Smooth muscle cell of the brain vasculature (primary cell): Measurements from ENCODE around the gene SERP2.
"Not testable (repeated sequence)": the region's sequence is repeated elsewhere in the genome, so short reads cannot be mapped to it uniquely, and the experiment has no call there.

Source experiments
- DNase-seq: peaks from one replicate; pipeline ENCODE4 v3.0.0-alpha.2; 2012; ENCODE audit warnings: low read depth, low spot score

Gene SERP2

DNA sequence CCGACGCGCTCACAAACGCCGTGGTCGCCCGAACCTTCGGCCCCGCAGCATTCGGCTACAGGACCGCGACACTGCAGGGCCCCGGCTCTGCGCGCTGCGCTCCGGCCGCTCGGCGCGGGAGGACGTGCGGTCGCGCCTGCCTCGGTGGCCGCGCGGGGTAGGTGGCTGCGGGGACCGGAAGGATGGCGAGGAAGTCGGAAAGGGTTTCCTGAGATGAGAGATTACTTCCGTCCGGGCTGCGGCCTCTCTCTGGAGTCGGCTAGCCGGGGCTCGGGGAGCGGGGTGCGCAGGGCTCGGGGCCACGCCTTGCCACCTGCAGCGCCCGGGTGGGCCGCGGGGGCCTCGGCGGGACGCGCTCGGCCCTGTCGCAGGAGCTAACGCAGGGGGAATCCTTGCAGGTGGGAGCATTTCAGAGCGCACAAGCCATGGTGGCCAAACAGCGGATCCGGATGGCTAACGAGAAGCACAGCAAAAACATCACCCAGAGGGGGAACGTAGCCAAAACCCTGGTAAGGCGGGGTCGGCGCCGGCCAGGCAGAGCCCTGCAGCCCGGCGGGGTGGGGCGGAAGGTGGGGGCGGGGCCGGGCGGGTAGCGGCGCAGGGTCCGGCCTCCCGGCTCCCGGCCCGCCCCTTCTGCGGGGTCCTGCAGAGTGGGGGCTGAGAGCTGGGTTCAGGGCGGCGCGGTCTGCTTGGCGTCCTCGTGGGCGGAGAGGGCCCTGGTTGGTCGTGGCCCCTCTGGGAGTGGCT is at the start of gene SERP2:
TSS of gene SERP2 (plus strand) at position 224 of the 747 bp plus-strand sequence. CDS start at position 426, 202 bp downstream.
- no peak for DNase-seq

DNA sequence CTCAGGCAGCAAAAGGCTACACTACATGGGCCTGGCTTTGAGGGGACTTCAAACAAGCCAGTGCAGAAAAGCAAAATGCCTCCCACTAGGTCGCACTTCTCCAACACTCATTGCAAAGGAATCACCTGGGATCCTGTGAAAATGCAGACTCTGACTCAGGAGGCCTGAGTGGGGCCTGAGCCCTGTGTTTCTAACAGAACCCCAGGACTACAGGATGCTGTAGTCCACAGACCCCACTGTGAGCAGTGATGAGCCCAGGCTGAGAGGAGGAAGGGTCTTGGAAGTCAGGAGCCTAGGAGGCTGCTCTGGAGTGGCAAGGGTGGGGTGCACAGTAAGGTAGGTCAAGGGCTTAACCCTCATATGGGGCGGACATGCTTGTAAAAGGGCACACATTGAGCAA is 46.7 kb upstream of the SERP2 start:
- DNase-seq: no peak

DNA sequence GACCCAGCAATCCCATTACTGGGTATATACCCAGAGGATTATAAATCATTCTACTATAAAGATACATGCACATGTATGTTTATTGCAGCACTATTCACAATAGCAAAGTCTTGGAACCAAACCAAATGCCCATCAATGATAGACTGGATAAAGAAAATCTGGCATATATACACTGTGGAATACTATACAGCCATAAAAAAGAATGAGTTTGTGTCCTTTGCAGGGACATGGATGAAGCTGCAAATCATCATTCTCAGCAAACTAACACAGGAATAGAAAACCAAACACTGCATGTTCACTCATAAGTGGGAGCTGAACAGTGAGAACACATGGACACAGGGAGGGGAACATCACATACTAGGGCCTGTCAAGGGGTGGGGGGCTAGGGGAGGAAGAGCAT is 44.6 kb upstream of the SERP2 start:
- not testable (repeated sequence) for DNase-seq

DNA sequence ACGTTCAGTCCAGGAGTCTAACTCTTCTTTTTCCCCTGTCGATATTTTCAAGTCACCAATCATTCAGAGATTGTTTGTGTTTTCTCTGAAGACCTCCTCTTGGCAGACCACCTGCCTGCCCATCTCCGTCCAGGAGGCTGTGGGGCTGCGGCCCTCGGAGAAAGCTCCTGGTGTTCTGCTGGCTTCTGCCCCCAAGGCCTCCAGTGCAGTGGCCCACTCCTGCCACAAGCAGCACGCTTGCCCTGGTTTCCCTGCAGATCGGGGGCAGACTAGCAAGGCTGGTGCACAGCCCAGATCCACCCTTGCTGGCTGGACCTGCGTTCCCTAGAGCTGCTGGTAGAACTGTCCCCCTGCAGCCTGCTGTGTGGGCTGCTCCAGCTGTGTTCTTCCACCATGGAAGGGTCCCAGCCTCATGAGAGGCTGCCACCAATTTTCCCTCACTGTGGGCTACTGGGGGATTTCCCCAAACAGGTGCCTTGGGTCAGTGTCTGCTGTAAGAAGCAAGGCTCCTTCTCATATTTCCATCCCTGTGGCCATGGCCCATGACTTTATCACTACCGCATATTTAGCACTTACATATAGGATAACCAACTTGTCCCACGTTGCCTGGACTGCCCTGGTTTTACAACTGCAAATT is 43.6 kb upstream of the SERP2 start:
- no peak for DNase-seq

DNA sequence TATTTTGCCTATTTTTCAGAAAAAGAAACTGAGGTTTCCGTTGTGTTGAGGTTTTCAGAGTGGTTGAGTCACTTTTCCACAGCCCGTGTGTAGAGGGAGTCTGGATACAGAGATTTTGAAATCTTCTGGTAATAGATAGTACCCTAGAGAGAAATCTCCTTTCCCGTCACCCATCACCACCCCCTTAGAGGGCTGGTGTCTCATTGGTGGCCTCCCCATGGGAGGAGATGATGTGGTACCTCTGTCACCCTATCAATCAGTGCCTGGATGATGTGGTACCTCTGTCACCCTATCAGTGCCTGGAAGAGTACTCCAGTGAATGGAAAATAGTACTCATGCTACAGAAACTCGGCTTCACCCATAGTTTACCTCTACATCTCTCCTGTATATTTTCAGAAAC is 42.2 kb upstream of the SERP2 start:
- no peak for DNase-seq

DNA sequence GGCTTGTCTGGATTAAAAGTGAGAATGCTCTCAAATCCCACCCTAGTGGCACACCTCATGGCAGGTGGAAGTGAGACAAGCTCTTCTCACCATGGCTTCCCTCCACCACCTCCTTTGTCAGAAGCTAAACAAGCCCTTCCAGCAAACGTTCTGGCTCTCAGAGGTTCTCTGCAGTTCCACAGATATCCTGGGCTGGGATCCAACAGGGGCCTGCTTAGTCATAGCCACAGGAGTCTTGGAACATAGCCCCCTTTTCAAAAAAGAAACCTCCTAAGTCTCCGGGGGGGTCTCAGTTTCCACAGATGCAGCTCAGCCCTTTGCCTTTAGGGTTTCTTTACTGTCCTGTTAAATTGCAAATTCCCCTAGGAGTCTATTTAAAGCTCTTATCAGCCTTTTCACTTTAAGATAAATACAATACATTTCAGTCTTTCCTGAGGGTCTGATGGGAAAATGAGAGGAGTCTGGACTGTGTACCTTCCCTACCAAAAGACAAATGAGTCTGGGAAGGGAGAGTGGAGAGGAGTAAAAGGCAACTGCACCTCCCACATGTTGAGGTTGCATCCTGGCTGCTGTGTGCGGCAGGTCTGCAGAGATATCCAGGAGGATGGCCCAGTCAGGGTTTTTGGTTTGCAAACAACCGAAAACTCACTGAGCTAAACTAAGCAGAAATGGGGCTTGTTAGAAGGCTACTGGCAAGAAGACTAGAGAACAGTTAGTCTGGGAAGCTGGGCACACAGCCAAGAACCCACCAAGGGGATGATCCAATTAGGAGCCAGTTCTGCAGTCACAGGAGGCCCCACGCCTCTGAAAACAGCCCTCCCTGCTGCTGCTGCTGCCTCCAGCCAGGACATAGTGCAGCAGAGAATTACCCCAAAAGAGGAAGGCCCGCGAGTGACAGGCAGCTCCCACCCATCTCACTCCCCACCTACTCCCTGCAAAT is 41.4 kb upstream of the SERP2 start:
- DNase-seq: peak; percentile 96

DNA sequence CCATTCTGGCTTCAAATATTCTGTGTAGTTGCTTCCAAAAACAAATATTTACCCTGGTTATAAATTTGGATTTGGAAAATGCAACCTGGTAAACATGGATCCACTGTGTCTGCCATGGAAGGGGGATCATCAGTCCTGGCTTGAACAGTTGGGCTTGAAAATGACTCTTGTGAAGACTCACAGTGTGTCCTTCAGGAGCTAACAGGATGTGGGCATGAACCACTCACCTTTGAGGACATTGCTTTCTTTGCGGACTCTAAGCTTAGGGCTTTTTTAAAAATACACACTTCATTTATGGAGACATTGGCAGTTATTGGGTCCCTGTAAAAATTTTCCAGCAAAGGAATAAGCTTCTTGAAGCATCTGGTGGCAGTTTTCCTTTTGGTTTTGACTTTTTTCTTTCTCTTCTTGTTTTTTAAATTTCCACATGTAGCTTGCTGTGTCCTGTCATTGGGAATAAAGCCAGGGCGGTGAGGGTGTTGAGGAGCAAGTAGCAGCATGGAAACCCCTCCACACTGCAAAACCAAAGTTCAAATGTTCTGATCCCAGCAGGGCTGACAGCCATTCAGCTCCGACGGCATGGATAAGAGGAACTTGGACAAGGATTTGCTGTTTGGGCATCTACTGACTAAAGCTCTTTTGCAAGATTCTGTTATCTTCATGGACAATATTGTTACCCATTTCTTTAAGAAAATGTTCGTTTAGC is 39.5 kb upstream of the SERP2 start:
- no peak for DNase-seq

DNA sequence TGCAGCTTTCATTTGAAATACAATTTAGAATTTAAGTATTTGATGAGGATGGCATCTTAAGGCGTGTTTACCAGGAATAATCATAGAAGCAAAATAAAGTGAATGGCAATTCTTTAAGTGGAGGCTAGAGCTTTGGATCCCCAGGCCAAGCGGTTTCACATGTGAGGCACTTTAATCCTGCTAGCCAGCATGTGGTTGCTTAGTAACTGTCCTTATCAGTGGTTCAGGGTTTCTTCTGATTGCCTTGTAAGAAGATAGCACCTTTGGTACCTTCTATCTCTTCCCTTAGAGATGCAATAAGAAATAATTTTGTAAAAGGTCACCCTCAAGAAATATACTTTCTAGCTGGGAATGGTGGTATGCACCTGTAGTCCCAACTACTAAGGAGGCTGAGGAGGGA is 38.9 kb upstream of the SERP2 start:
- DNase-seq: no peak

DNA sequence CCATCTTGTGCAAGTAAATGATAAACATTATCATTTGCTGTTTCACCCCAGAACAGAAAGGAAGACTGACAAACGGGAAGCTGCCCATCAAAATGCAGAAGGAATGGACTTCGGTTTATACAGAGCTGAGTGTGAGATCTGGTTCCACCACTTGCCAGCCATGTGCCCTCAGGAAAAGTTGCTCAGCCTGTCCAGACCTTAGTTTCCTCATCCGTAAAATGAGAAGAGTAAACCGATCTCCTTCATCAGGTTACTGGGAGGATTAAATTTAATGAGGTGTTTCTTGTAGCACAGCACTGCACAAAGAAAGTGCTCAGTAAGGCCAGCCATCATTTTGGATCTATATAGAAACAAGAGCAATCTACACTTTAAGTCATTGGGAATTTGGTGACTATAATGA is 36.7 kb upstream of the SERP2 start:
- DNase-seq: no peak

DNA sequence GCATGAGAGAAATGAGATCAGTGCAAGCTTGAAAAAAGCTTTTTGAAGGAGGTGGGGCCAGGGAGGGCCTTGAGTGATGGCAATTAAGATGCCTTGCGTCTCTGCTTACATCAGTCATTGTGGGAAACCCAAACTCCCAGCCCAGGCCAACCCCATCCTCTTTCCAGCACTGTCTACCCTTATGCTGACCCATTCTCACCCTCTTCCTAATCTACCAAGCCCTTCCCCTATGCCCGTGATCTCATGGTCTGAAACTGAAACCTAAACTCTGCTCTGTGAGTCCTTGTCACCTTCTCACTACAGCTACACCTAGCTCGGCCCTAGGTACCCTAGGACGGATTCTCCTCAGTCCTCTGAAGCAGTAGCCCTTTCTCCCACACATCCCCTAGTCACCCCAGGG is 36.0 kb upstream of the SERP2 start:
- DNase-seq: no peak

DNA sequence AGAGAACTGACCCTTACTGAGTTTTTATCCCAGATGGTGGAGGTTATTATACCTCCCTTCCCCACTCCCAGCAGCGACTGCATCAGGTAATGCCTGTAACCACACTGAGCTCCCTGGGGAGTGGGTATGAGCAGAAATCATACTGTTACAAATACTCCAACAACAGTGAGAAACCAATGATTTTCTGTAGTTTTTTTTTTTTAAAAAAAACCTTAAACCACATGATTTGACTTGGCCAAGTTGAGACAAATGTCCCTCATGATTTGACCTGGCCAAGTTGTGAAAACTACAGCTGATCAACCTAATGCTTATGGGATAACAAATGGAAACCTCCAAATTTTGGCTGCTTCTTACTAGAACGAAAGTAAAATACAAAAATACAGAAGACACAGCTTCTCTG is 33.1 kb upstream of the SERP2 start:
- DNase-seq: no peak

DNA sequence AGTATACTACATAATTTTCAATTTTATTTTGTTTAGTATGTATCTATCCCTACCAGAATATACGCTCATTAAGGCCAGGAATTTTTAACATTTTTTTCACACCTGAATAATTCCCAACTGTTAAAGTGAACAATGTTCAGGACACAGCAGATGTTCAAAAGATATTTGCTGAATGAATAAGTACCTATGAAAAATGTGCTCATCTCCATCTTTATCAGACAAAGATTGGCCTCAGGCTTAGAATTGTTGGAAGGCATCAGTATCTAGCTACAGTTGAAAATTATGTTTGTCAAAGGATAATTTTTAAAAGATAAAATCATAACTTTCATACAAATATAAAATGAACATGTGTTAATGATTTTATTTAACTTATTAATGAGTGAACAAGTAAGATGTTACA is 30.9 kb upstream of the SERP2 start:
- DNase-seq: no peak

DNA sequence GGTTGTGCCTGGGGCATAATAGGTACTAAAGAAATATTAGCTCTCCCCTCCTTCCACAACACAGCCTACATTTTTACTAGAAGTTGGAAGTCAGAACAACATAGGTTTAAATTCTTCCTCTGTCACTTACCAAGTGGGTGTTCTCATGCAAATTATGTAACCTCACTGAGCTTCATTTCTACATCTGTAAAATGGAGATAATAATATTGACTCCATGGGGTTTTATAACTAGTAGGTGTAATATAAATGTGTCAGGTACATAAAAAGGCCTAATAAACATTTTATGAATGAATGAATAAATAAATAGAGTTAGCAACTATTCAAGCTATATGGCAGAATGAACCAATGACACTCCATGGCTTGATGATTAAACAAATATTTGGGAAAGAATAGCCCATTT is 27.1 kb upstream of the SERP2 start:
- no peak for DNase-seq

DNA sequence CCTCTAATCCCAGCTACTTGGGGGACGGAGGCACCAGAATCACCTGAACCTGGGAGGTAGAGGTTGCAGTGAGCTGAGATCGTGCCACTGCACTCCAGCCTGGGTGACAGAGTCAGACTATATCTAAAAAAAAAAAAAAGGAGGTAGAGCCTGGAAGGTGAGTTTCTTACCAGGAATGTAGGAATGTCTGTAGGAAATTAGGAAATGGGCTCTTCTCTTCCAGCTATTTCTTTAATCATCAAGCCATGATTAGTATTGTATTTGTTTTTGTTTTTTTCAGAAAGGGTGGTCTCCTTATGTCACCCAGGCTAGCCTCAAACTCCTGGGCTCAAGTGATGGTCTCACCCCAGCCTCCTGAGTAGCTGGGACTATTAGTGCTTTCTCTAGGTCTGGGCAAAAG is 26.3 kb upstream of the SERP2 start:
- DNase-seq: no peak

DNA sequence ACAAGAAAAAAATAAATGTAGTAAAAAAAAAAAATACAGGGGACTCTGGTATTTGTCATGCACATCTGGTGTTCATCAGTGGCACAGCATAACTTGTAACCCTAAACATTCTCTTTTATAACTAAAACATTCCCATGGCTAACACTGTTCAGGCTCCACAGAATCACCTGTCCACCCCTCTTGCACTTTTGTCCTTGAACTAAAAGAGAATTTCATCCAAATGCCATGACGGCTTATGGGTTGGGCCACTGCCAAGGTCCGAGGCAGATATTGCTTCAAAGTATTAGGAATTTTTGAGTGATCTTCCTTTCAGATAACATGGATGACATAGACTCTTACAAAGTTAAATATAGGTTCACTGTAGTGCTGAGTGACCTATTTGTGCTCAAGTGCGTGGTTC is 25.7 kb upstream of the SERP2 start:
- no peak for DNase-seq

DNA sequence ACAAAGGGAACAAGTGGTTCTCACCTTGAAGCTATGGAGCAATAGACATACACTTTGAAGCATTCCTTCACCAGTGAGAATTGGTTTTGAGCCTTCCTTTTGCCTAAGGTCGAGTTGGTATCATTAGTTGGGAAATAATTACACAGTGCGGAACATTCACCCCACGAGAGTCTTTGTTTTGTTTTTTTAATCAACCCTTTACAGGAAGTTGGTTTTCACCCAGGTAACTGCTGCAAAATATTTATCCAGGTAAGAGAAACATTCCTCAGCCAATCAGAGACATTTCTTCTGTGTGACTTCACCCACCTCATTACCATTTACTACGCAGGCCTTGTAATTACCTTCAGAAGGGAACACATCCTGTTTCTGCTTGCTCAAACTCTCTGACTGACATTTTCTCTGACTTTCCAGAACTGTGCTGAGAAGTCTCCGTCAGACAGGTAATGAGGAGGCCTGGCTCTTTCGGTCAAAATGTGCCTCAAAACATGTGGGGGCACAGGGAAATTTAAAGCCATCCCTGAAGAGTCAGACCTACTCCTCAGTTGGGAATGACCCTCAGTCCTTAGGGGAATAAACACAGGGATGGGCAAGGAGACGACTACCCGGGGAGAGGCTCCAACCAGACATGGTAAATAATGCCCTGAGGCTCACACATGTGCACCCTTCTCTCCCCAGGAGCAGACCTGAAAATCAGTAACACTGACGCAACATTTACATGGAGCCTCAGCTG is 22.7 kb upstream of the SERP2 start:
- DNase-seq: no peak

DNA sequence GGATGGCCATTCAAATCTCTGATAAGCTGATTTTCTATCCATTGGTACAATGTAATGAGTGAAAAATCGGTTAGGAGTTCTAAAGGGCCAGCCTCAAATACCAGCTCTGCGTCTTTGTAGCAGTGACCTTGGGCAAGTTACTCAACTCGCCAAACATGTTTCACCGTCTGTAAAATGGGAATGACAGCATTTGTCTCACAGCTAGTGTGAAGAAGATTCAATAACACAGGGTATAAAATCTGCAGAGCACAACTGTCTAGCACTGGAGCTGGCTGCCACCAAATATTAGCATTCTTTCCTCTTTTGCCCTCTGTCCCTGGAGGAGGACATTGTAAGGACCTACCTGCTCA is 22.1 kb upstream of the SERP2 start:
- DNase-seq: no peak

DNA sequence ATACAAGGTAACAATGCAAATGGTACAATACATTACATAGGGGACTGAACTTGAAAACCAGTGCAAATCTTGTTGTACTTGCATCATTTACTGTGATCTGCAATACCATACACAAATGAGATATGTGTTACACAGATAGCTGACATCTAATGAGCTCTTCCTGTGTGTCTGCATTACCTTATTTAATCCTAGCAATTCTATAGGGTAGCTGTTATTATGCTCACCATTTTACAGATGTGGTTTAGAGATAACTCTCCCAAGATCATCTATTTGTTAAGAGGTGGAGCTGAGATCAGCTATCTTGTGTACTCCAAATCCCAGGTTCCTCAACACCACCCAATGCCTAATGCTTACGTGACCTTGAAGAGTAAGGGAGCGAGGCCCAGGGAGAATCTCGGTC is 21.4 kb upstream of the SERP2 start:
- DNase-seq: no peak

DNA sequence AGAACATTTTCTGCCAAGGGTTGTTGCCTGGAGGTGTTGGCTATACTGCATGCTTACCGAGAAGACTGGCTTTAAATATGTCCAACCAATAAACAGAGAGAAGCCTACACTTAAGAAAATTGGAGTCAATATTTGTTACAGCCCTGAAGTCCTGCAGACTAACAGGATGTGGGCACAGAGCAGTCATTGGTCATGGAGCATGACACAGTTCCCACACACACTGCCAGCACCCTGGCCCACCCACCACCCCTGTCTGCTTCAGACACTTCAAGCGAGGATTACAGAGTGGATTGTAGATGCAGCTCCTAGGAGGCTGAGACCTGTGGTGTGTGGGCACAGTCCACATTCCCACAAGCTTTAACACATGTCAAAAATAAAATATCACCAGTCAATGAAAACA is 21.0 kb upstream of the SERP2 start:
- DNase-seq: no peak

DNA sequence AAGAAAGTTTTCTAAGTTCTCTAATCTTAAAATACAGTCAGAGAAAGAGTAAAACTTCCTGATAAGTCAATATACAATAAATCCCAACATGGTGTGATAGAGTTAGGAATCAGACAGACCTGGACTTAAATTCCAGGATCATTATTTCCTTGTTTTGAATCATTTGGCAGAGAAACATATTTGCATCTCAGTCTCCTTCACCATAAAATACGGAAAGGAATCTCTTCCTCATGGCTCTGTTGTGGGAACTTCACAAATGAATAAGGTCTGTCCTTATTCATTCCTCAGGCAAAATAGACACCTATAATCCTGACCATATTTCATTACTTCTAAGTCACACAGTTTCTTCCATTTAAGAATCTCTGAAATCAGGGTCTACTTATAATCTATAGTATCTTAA is 19.3 kb upstream of the SERP2 start:
- no peak for DNase-seq

DNA sequence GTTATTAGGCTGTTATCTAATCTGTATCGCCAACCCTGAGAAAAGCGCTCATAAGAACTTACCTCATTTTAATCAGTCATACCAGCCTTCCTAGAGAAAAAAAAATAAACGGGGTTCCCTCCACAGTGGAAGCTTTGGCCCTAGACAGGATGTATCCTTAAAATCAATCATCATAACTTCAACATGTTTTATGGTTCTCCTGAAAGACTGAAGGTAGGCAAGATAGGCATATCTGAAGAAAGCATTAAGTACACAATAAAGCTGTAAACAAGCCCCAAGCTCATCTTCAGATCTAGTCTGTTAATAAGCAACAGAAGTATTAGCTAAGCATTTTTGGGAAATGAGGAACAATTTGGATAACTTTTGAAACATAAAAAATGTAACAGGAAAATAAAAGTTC is 18.7 kb upstream of the SERP2 start:
- DNase-seq: no peak
